Activated CD4-positive, alpha-beta T cell treated with anti-CD3 and anti-CD28 coated beads for 36 hours (primary cell): ENCODE measurements around the gene FN3K. TPM values are rescaled to one million over a fixed set of nuclear protein-coding genes. Genes with fewer than 3 reads are reported as not detected.
A peak's percentile ranks its signal among the peaks of the same experiment; 100 is the strongest.

Experiments
- ATAC-seq: fragments of 200-7000 bp; cut with Tn5 transposase; one replicate; pipeline ENCODE4 v1.10.0; 2021; ENCODE audit warnings: mild to moderate bottlenecking, moderate library complexity
- CTCF ChIA-PET: fragments of 350-600 bp; sonication (Branson Sonifier 250); formaldehyde crosslinking; loops from one replicate; lab custom pipeline; 2021; ENCODE audit warnings: antibody characterized with exemption; lab: Charles Lee
- POLR2A ChIA-PET: fragments of 350-600 bp; sonication (Branson Sonifier 250); formaldehyde crosslinking; loops from one replicate; lab custom pipeline; 2021; ENCODE audit warnings: antibody characterized with exemption, inconsistent platforms; lab: Charles Lee
- DNase-seq: peaks from one replicate; pipeline ENCODE4 v3.0.0-alpha.2; 2020
- H3K27ac Mint-ChIP-seq: one replicate; pipeline ENCODE4 v1.8.0; 2021; ENCODE audit warnings: mixed read lengths
- H3K27me3 Mint-ChIP-seq: one replicate; pipeline ENCODE4 v1.8.0; 2021; ENCODE audit warnings: mixed read lengths
- H3K36me3 Mint-ChIP-seq: one replicate; pipeline ENCODE4 v1.8.0; 2021; ENCODE audit warnings: low read depth, mixed read lengths
- H3K4me1 Mint-ChIP-seq: one replicate; pipeline ENCODE4 v1.8.0; 2021; ENCODE audit warnings: mixed read lengths
- H3K4me3 Mint-ChIP-seq: one replicate; pipeline ENCODE4 v1.8.0; 2021; ENCODE audit warnings: mild to moderate bottlenecking, moderate library complexity, mixed read lengths
- H3K9me3 Mint-ChIP-seq: one replicate; pipeline ENCODE4 v1.8.0; 2021; ENCODE audit warnings: low read depth, mixed read lengths
- intact Hi-C, 2 experiments: fragments of 100-400 bp; cut with DNase I in 1 of 2; cut with micrococcal nuclease in 1 of 2; formaldehyde crosslinking; loops; one replicate each; pipeline versions ENCODE4 v1.14.2 to v1.15.1; 2022 to 2024; cut with DNase I, micrococcal nuclease
- total RNA-seq, 2 experiments: library from RNA; stranded (reverse); gene quantifications; one replicate each; pipeline ENCODE4 v1.2.3, GENCODE V29; 2021

Gene FN3K
- total RNA-seq, 2 experiments from 2014 or later: 2.1 TPM

DNA sequence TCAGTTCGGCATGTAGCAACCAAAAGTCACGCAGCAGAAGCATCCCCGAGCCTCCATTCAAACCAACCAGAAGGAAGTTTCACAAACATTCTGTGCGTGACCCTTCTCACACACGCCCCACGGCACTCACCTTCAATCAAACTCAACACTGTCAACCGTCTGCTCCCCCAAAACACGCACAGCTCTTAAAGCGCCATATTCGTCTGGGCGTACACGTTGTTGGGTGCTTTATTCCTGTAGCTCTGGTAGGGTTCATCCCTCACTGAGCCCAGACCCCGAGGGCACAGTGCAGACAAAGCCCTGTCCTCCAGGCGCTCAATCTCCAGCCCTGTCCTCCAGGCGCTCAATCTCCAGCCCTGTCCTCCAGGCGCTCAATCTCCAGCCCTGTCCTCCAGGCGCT is 39.2 kb upstream of the FN3K start:
- intact Hi-C loops: loop anchor here in 1 of 2 experiments (5.0 kb wide), 2 partner anchors 244 to 784 kb away; partner anchors contain the start of genes CYBC1 and PCYT2
- POLR2A ChIA-PET: no interaction called here
- peaks cover 3% of the 10 kb centered on the region for H3K27me3 Mint-ChIP-seq
- peaks cover 22% of the 10 kb centered on the region for H3K4me1 Mint-ChIP-seq
- no peak for ATAC-seq
- no peak for DNase-seq
- CTCF ChIA-PET: no interaction called here
- H3K36me3 Mint-ChIP-seq: peaks cover 8% of the 10 kb centered on the region
- H3K4me3 Mint-ChIP-seq: no peak overlapping the region
- H3K9me3 Mint-ChIP-seq: peaks cover 6% of the 10 kb centered on the region
- H3K27ac Mint-ChIP-seq: no peak overlapping the region

DNA sequence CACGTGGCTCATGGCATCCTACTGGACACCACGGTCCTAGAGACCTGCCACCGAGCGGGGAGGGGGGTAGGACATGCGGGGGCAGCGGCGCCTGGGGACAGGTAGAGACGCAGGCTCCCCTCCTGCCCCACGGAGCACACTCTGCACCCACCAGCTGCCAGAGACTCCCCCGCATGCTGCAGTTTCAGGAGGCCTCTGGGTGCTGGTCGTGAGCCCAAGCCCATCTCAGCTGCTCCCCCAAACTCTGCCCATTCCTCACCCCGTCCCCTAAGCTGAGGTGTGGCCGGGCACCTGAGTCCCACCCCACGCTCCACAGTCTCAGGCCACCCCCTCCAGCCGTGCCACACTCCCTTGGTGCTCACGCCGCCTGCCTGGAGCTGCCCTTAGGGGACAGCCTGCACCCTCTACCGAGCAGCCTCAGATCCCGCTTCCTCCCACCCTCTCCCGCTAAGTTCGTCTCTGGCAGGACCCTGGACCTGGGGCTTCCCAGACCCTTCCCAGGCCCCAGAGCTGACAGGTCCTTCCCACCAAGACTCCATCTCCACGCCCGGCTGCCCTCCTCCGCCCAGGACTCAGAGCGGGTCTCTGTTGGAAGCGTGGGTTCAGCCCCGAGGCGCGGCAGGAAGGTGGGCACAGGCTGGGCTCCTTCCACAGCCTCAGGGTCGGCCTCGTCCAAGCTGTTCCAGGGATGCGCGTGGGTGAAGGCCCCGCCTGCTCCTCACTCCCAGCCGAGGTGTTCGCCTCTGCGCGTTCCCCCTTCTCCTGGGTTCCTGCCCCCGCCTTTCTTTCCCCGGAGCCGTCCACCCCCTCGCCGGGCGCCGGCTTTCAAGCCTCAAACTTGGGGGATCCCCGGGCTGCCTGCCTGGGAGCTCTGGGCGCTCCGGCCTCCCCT is 38.3 kb upstream of the FN3K start:
- intact Hi-C loops: loop anchor here in 1 of 2 experiments (5.0 kb wide), 2 partner anchors 245 to 785 kb away; partner anchors contain the start of genes CYBC1 and PCYT2
- DNase-seq: peak; percentile 49
- Mint-ChIP-seq H3K36me3 (peaks cover 8% of the 10 kb centered on the region), H3K9me3 (peaks cover 6% of the 10 kb centered on the region), H3K27me3 (peaks cover 3% of the 10 kb centered on the region), H3K27ac (no peak overlapping the region), H3K4me1 (peaks cover 16% of the 10 kb centered on the region), H3K4me3 (peak overlapping the region; percentile 55)
- no peak for ATAC-seq
- ChIA-PET POLR2A (no interaction called here), CTCF (no interaction called here)

DNA sequence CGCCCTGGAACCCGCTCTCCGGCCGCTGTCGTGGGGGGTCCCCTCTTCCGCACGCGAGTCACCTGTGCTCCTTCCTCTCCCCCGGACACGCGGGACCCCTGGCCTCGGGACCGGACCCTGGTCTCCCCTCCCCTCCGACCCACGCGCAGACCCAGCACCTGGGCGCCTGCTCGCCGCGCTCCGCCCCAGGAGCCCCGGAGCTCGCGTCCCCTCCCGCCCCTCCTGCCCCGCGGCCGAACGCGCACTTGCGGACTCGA is 37.7 kb upstream of the FN3K start:
- ChIA-PET POLR2A (no interaction called here), CTCF (no interaction called here)
- H3K9me3 Mint-ChIP-seq: peaks cover 6% of the 10 kb centered on the region
- DNase-seq (no peak), ATAC-seq (no peak)
- H3K27ac Mint-ChIP-seq: no peak overlapping the region
- peaks cover 3% of the 10 kb centered on the region for H3K27me3 Mint-ChIP-seq
- H3K36me3 Mint-ChIP-seq: peaks cover 8% of the 10 kb centered on the region
- peaks cover 11% of the 10 kb centered on the region for H3K4me1 Mint-ChIP-seq
- H3K4me3 Mint-ChIP-seq: peak overlapping the region; percentile 55
- intact Hi-C loops: loop anchor here (1.0 to 5.0 kb wide), 6 partner anchors 19 to 785 kb away; partner anchors contain the start of genes WDR45B (in 2 of the 2), CYBC1 (in 1 of the 2), FN3KRP (in 1 of the 2) and PCYT2 (in 1 of the 2)

DNA sequence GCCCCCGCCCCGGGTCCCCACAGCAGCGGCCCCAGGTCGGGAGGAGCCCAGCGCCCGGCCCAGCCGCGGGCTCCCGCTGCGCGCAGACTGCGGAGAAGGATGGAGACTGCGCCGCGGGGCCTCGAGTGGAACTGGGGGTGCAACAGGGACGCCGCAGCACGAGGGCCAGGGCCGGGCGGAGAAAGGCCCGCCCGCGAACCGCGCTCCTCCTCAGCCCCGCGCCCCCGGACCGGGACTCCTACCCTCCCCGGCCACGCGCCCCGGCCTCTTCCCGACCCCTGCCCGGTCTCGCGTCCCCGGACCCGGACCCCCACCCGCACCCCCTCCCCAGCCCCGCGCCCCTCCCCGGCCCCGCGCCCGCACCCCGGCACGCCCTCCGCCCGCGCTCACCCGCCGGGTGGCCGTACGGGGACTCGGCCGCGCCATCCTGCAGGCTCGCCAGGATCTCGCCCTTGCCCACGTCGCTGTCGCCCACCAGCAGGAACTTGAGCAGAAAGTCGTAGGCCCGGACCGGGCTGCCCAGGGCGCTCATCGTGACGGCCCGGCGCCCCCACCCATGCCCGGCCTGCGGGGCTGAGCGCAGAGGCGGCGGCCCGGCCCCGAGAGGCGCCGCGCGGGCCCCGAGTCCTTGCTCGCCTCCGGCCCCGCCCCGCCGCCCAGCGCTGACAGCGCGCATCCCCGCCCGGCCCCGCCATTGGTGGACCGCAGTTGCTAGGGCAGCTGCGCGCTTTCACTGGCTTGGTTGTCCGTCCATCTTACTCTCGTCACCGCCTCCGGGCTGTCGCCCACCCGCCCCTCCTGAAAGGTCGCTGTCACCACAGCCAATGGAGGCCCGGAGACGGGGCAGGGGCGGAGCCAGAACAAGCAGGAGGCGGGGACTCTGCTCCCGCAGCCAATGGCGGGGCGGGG is 37.1 kb upstream of the FN3K start, which contains the start of gene RAB40B:
Gene RAB40B, minus strand, starts transcription at position 634 of the 909 bp plus-strand sequence. Its CDS starts 102 bp downstream, at position 532.
- Mint-ChIP-seq H3K27ac (peak within 1 kb of the TSS; percentile 51), H3K36me3 (peaks cover 8% of the 10 kb centered on the region), H3K4me1 (peaks cover 10% of the 10 kb centered on the region), H3K9me3 (peaks cover 6% of the 10 kb centered on the region), H3K27me3 (peaks cover 3% of the 10 kb centered on the region), H3K4me3 (peak within 1 kb of the TSS; percentile 67)
- intact Hi-C loops: loop anchor here (1.0 to 5.0 kb wide), 6 partner anchors 18 to 786 kb away; partner anchors contain the start of genes WDR45B (in 2 of the 2), CYBC1 (in 1 of the 2), FN3KRP (in 1 of the 2) and PCYT2 (in 1 of the 2)
- DNase-seq (peak; percentile 99), ATAC-seq (peak; percentile 99)
- ChIA-PET POLR2A (no interaction called here), CTCF (interaction anchor here (1.0 kb wide), 1 partner anchor 57 kb away, joined by 3 read pairs; no protein-coding TSS in a partner anchor)

DNA sequence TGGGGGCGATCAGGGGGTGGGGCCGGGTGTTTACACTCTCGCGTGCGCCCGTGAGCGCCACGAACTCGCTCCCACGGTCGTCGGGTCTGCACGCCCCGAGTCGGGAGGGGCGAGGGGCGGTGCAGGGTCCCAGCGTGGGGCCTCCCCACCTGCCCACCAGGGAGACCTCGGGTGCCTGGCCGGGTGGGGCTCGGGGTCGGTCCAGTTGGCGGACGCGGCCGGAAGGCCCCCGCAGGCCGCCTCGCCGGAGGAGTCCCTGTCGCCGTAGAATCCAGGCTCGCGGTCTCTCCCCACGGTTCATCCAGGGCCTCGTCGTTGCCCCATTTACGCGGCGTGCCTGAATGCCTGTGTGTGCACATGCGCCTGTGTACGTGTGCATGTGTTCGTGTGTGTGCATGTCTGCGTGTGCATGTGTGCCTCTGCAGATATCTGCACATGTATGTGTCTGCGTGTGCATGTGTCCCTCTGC is 36.4 kb upstream of the FN3K start:
- intact Hi-C loops: loop anchor here (1.0 to 5.0 kb wide), 6 partner anchors 17 to 787 kb away; partner anchors contain the start of genes WDR45B (in 2 of the 2), CYBC1 (in 1 of the 2), FN3KRP (in 1 of the 2) and PCYT2 (in 1 of the 2)
- ATAC-seq (no peak), DNase-seq (no peak)
- ChIA-PET POLR2A (no interaction called here), CTCF (interaction anchor here (1.0 kb wide), 1 partner anchor 56 kb away, joined by 3 read pairs; no protein-coding TSS in a partner anchor)
- Mint-ChIP-seq H3K27me3 (peaks cover 3% of the 10 kb centered on the region), H3K9me3 (peaks cover 6% of the 10 kb centered on the region), H3K4me3 (peak overlapping the region; percentile 67), H3K27ac (peak overlapping the region; percentile 51), H3K4me1 (peaks cover 10% of the 10 kb centered on the region), H3K36me3 (peaks cover 8% of the 10 kb centered on the region)

DNA sequence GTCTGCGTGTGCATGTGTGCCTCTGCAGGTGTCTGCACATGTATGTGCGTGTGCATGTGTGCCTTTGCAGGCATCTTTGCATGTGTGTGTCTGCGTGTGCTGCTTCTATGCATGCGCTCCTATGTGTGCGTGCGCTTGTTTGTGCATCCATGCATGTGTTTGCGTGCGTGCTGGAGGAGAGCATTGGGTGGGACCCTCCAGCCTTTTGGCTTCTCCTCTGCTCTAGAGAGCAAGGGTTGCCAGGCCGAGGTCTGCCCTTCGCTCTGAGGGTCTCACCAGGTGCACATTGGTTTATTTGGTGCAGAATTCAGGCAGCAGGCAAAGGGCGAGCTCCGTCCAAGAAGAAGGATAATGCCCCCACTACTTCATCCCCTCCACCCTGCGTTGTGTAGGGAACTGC is 35.9 kb upstream of the FN3K start:
- Mint-ChIP-seq H3K27ac (no peak overlapping the region), H3K36me3 (peaks cover 5% of the 10 kb centered on the region), H3K4me1 (peaks cover 10% of the 10 kb centered on the region), H3K4me3 (peak overlapping the region; percentile 67), H3K9me3 (peaks cover 3% of the 10 kb centered on the region), H3K27me3 (peaks cover 3% of the 10 kb centered on the region)
- intact Hi-C loops: loop anchor here in 1 of 2 experiments (5.0 kb wide), 2 partner anchors 247 to 787 kb away; partner anchors contain the start of genes CYBC1 and PCYT2
- DNase-seq (no peak), ATAC-seq (no peak)
- CTCF ChIA-PET: interaction anchor here (0.7 kb wide), 1 partner anchor 127 kb away, joined by 3 read pairs; no protein-coding TSS in a partner anchor
- POLR2A ChIA-PET: no interaction called here

DNA sequence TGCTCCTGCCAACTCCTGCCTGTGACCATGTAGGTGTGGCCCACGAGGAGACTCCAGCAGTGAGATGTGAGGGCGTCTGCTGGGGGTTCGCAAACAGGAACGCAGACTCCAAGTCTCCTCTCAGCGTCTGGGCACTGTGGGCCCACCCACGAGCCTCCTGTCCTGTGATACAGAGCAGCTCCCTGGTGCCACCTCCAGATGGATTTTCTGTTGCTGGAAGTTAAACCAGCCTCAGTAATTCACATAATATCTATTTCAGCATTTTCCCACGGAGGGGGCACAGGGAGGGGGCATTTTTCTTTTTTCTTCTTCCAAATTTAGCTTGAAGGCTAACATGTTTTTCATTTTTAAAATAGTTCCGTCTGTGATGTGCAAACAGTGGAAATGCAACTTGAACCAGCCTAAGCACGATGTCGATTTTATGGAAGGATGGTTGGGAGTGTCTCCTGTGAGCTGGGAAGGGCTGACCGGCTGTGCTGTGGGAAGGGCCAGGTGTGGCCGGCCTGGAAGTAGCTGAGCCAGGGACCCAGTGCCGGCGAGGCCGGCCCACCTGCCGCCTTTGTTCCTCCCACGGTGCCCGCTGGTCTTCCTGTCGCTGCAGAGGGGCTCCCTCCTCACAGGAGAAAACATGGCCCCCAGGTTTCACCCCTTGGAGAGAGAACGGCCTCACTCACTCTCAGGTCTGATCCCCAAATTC is 33.0 kb upstream of the FN3K start:
- ATAC-seq (no peak), DNase-seq (no peak)
- Mint-ChIP-seq H3K27me3 (no peaks in the 10 kb centered on the region), H3K27ac (no peak overlapping the region), H3K4me1 (peaks cover 5% of the 10 kb centered on the region), H3K9me3 (no peaks in the 10 kb centered on the region), H3K36me3 (no peaks in the 10 kb centered on the region), H3K4me3 (no peak overlapping the region)
- ChIA-PET POLR2A (interaction anchor here (0.6 kb wide), 1 partner anchor 13 kb away, joined by 3 read pairs; no protein-coding TSS in a partner anchor), CTCF (no interaction called here)
- intact Hi-C loops: no loop called here

DNA sequence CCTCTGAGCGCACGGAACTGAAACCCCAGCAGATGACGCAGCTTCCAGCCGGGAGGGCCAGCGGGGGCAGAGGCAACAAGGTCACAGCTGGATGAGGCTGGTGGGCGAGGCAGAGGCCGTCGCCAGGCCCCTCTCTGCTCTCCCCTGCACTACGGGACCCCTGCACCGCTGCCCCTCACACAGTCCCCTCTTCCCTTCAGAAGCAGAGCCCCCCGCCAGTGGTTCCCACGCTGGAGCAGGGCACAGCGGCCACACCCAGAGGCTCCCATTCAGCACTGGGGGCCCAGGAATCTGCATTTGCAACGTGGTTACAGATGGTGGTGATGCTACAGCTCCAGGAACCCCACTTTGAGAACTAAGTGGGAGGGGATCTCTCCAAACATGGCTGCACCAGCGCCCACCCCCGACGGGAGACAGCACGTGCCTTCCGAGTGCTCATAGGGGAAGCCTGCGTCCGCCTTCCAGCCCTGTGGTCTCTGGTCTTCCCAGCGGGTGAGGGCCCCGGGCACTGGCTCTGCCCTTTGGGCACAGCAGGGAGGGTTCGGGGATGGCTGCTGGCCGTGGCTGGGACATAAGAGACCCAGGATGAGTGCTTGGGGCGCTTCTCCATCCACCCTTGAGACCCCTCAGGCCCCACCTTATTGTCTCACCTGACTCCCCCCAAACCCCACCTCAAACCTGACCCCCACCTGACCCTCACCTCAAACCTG is 32.2 kb upstream of the FN3K start:
- CTCF ChIA-PET: no interaction called here
- H3K4me3 Mint-ChIP-seq: no peak overlapping the region
- POLR2A ChIA-PET: no interaction called here
- H3K27ac Mint-ChIP-seq: no peak overlapping the region
- H3K9me3 Mint-ChIP-seq: no peaks in the 10 kb centered on the region
- ATAC-seq (no peak), DNase-seq (no peak)
- no peaks in the 10 kb centered on the region for H3K27me3 Mint-ChIP-seq
- no peaks in the 10 kb centered on the region for H3K36me3 Mint-ChIP-seq
- intact Hi-C loops: no loop called here
- peaks cover 10% of the 10 kb centered on the region for H3K4me1 Mint-ChIP-seq

DNA sequence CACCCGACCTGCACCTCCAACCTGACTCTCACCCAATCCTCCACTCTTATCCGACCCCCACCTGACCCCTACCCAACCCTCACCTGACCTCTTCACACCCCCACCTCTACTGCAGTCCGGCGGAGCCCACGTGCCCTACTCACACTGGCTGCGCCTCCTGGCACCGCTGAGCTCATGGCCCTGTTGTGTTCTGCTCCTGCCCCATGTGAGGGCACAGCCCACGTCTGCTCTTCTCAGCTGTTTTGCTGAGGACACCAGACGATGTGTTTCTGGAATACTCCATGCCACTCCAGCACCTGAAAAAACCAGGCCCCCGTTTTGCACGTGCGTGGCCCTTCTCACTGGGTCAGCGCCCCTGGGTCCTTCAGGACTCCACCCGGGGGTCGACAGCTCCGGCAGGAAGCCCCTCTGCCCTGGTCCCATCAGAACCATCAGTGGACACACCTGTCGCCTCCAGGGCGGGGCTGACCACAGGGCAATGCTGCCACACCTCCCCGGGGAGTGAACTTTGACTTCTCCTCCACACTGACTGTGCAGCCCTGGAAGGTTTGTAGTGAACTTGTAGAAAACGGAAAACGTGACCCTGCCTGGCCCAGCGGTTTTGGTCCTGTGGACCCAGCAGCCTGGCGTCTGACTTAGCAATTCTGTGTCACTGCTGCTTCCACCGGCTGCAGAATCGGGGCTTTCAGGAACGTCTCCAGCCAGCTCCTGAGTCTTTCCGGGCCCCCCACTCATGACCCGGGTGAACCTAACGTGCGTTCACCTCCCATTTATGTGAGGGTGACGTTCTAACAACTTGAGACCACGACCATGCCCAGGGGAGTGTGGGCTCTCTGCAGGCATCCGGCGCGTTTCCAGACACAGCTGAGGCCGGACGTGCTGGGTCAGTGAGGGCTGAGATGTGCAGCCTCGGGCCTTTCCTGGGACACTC is 31.2 kb upstream of the FN3K start:
- H3K27me3 Mint-ChIP-seq: no peaks in the 10 kb centered on the region
- DNase-seq (no peak), ATAC-seq (no peak)
- no peaks in the 10 kb centered on the region for H3K9me3 Mint-ChIP-seq
- peaks cover 9% of the 10 kb centered on the region for H3K4me1 Mint-ChIP-seq
- H3K27ac Mint-ChIP-seq: no peak overlapping the region
- intact Hi-C loops: no loop called here
- no peaks in the 10 kb centered on the region for H3K36me3 Mint-ChIP-seq
- POLR2A ChIA-PET: no interaction called here
- CTCF ChIA-PET: interaction anchor here (0.6 to 0.7 kb wide), 2 partner anchors 12 to 77 kb away, joined by 3 read pairs; no protein-coding TSS in a partner anchor
- H3K4me3 Mint-ChIP-seq: no peak overlapping the region
